SK-N-MC (cell line): ENCODE measurements around the gene GBE1.

Experiments used
- EZH2 ChIP-seq: fragments of 200-600 bp; sonication (generic); IDR thresholded peaks from one replicate; pipeline ENCODE4 v1.6.1; 2017; ENCODE audit warnings: antibody characterized with exemption
- POLR2AphosphoS5 ChIP-seq: IDR thresholded peaks from 2 replicates; pipeline ENCODE4 v1.6.1; 2012; ENCODE audit warnings: mild to moderate bottlenecking, low read depth, low read length, borderline replicate concordance

DNA sequence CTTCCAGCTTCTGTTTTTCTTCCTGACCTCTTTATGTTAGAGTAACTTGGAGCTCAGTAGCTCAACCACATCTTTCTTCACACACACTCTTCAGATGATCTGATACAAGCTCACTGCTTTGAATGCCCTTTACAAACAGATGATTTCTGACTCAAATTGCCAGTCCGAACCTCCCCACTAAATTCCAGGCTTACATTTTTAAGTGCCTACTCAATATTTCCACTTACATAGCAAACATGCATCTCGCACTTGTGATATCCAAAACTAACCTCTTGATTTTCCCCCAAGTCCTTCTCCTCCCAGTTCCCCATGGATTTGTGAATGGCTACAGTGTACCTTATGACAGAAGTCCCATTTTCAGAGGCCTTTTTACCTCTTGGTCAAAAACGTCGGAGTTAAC lies 139.1 kb downstream of the GBE1 start:
- no peak for TF ChIP-seq EZH2
- no peak for TF ChIP-seq POLR2AphosphoS5
